ENCODE data around the gene NAA50.

Gene NAA50

DNA sequence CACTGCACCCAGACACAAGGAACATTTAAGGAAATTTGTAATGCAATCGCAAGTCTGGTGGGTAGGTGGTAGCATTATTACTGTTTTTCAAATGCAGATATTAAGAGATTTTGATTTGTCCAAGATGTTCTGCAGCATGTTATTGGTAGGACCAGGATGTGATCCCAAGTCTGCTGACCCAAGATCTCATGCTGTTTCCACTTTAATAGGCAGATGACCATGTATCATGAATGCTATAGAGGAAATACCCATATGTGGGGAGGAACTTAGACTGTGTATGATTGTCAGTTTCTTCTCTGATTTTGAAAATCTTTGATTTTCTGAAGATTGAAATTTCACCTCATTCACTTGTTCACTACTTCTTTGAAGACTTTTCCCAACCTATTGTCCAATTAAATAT, 29.5 kb upstream of the NAA50 start:
- no peak for DNase-seq (ENCODE audit: extremely low read depth, low read depth)
- TF ChIP-seq CTCF (IDR thresholded peaks at IDR 0.05; ENCODE audit: low read depth, low read length), result no peak

DNA sequence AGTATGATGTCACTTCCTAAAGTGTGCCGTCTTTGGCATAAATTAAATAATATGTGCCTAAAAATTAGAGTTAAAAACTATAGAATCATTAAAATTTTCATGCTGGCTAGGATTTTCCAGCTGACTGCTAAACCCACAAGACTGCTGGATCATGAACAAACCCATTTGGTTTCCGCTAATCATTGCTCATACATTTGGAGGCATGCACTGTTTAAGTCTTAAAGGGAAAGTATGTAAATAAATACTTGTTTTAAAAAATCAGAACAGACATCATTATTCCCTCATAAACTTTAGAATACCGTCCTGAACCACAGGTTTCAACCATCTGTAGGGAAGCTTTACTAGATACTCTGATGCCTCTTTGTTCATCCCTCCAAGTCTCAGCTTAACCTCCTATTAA, 27.3 kb upstream of the NAA50 start:
- peak; percentile 64 for DNase-seq (ENCODE audit: extremely low read depth, low read depth)
- no peak for TF ChIP-seq CTCF (IDR thresholded peaks at IDR 0.05; ENCODE audit: low read depth, low read length)

GRCh38 chr3:113771993-113772392, 25.9 kb upstream of the NAA50 start:
- DNase-seq (ENCODE audit: extremely low read depth, low read depth), result no peak
- TF ChIP-seq CTCF (IDR thresholded peaks at IDR 0.05; ENCODE audit: low read depth, low read length), result no peak

GRCh38 chr3:113769551-113769950, 23.5 kb upstream of the NAA50 start:
- peak; percentile 49 for DNase-seq (ENCODE audit: extremely low read depth, low read depth)
- TF ChIP-seq CTCF (IDR thresholded peaks at IDR 0.05; ENCODE audit: low read depth, low read length), result no peak

DNA sequence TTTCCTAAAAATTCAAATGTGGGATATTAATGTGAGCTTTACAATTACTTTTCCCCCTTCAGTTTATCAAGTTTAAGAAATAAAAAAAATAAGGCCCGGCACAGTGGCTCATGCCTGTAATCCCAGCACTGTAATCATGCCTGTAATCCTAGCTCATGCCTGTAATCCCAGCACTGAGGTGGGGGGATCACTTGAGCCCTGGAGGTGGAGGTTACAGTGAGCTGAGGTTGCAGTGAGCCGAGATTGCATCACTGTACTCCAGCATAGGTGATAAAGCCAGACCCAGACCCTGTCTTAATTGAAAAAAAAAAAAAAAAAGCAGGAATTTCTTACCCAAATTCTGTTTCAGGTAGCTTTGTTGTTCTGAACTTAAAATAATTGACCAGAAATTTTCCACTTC, 18.6 kb upstream of the NAA50 start:
- DNase-seq (ENCODE audit: extremely low read depth, low read depth), result no peak
- no peak for TF ChIP-seq CTCF (IDR thresholded peaks at IDR 0.05; ENCODE audit: low read depth, low read length)

- DNase-seq (ENCODE audit: extremely low read depth, low read depth), result no peak
- no peak for TF ChIP-seq CTCF (IDR thresholded peaks at IDR 0.05; ENCODE audit: low read depth, low read length)
Observed at GRCh38 chr3:113758389-113759024, 12.5 kb upstream of the NAA50 start.

DNA sequence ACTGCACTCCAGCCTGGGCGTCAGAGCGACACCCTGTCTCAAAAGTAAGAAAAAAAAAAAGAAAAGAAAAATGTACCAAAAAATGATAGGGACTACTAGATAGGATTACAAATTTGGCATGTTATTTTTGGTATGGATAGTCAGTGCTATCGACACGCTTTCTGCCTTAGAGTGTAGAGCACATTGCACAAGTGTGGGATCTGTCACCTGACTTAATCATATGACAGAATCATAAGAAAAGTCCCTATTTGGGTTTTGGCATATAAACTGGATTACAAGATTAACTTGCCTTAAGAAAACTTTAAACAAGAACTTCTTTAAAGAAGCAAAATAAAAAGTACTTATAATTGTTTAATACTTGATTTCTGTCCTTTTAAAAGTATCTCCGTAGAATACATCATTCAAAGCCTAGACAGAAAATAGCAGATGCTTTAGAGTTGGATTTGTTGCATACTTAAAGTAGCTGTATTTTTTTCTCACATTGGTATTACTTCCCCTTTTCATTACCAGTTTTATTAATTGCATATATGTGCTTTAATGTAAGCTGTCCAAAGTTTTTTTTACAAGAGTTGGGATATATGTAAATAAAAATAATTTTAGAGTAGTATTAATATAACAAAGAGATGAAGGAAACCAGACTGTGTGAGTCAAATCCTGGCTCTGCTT, 8.6 kb upstream of the NAA50 start:
- no peak for TF ChIP-seq CTCF (IDR thresholded peaks at IDR 0.05; ENCODE audit: low read depth, low read length)
- no peak for DNase-seq (ENCODE audit: extremely low read depth, low read depth)
